HepG2 (cell line): ENCODE measurements around the gene KATNBL1. TPM values are rescaled to one million over a fixed set of nuclear protein-coding genes. Genes with fewer than 3 reads are reported as not detected.

Experiments used
- ELF1 ChIP-seq: sonication (generic); formaldehyde crosslinking; IDR thresholded peaks from 2 replicates; pipeline ENCODE4 v1.4.0; 2020; ENCODE audit warnings: missing genetic modification reagents
- ETV6 ChIP-seq: sonication (generic); formaldehyde crosslinking; conservative IDR thresholded peaks from 2 replicates; pipeline ENCODE4 v1.4.0; 2020; ENCODE audit warnings: missing genetic modification reagents
- GATAD2A ChIP-seq: IDR thresholded peaks from 2 replicates; pipeline ENCODE4 v1.6.1; 2016
- GZF1 ChIP-seq: sonication (generic); formaldehyde crosslinking; IDR thresholded peaks from 2 replicates; pipeline ENCODE4 v1.5.1; 2020; ENCODE audit warnings: mild to moderate bottlenecking, missing genetic modification reagents
- KLF6 ChIP-seq: IDR thresholded peaks from 2 replicates; pipeline ENCODE4 v1.8.0; 2016; ENCODE audit warnings: missing biosample characterization, missing genetic modification reagents
- PBX2 ChIP-seq: IDR thresholded peaks from 2 replicates; pipeline ENCODE4 v1.6.1; 2016; ENCODE audit warnings: control low read depth
- POGK ChIP-seq: sonication (generic); formaldehyde crosslinking; conservative IDR thresholded peaks from 2 replicates; pipeline ENCODE4 v1.8.0; 2022; ENCODE audit warnings: mild to moderate bottlenecking, moderate library complexity, missing genetic modification reagents
- ZBTB4 ChIP-seq: sonication (generic); formaldehyde crosslinking; IDR thresholded peaks from 2 replicates; pipeline ENCODE4 v1.4.0; 2020; ENCODE audit warnings: missing genetic modification reagents, mild to moderate bottlenecking, borderline replicate concordance
- ZNF12 ChIP-seq: sonication (generic); formaldehyde crosslinking; IDR thresholded peaks from 2 replicates; pipeline ENCODE4 v1.5.0; 2020; ENCODE audit warnings: missing genetic modification reagents
- ZNF318 ChIP-seq: sonication (generic); formaldehyde crosslinking; IDR thresholded peaks from 2 replicates; pipeline ENCODE4 v1.4.0; 2020; ENCODE audit warnings: mild to moderate bottlenecking, missing genetic modification reagents
- ZNF530 ChIP-seq: sonication (generic); formaldehyde crosslinking; IDR thresholded peaks from 2 replicates; pipeline ENCODE4 v1.5.0; 2020; ENCODE audit warnings: low read depth, mild to moderate bottlenecking, missing genetic modification reagents
- ZSCAN31 ChIP-seq: sonication (generic); formaldehyde crosslinking; IDR thresholded peaks from 2 replicates; pipeline ENCODE4 v1.5.0; 2020; ENCODE audit warnings: low read depth, mild to moderate bottlenecking, missing genetic modification reagents
- polyA plus RNA-seq, 8 experiments: library from polyadenylated mRNA; depleted of rRNA in 3 of 8; stranded (reverse) in 7 of 8; unstranded in 1 of 8; fragments of >200 nt; fragmentation: Illumina TruSeq in 4 of 8; extraction: Trizol in 4 of 8; gene quantifications; 2 replicates each; pipeline versions ENCODE4 v1.2.1 to v1.2.3, GENCODE V29; 2011 to 2016; ENCODE audit warnings: low read depth in 4 of 8, missing spikeins in 1 of 8, mixed read lengths in 1 of 8; ENCODE audit not compliant: insufficient read depth in 1 of 8
- total RNA-seq, 5 experiments: library from RNA; depleted of rRNA; stranded (reverse); fragments of >200 nt; fragmentation: Illumina TruSeq; extraction: Trizol; gene quantifications; 2 replicates each; pipeline ENCODE4 v1.2.3, GENCODE V29; 2016; ENCODE audit warnings: low read depth in 1 of 5

The KATNBL1 gene
- total and polyA plus RNA-seq, 2 of the 13 experiments (the other 11 are each of a cell fraction or from before 2014, with no cell fraction given) = 23.4 to 42.8 TPM

- TF ChIP-seq ZNF318 (CRISPR knock-in tag) (no peak), ZNF530 (CRISPR knock-in tag) (no peak), GATAD2A (CRISPR knock-in tag) (no peak), ETV6 (CRISPR knock-in tag) (peak; percentile 82), ZNF12 (no peak; the same call in 1 of the 2 replicates), ELF1 (CRISPR knock-in tag) (peak; percentile 100), KLF6 (no peak), POGK (0 out of 2 replicates have a peak, but pooled peaks have one; percentile 12), PBX2 (CRISPR knock-in tag) (no peak), ZSCAN31 (CRISPR knock-in tag) (0 out of 2 replicates have a peak, but pooled peaks have one; percentile 28), ZBTB4 (CRISPR knock-in tag) (peak; percentile 70; the same call in 1 of the 2 replicates), GZF1 (no peak)
Measured at GRCh38 chr15:34101366-34102174, 108.3 kb downstream of the KATNBL1 start, which contains the start of the genes EMC7 and PGBD4 (continued).
